Measurements from ENCODE around the gene PPP2CA.
A peak's percentile ranks its signal among the peaks of the same experiment; 100 is the strongest.
"Not testable (repeated sequence)": the region's sequence is repeated elsewhere in the genome, so short reads cannot be mapped to it uniquely, and the experiment has no call there.

PPP2CA gene

DNA sequence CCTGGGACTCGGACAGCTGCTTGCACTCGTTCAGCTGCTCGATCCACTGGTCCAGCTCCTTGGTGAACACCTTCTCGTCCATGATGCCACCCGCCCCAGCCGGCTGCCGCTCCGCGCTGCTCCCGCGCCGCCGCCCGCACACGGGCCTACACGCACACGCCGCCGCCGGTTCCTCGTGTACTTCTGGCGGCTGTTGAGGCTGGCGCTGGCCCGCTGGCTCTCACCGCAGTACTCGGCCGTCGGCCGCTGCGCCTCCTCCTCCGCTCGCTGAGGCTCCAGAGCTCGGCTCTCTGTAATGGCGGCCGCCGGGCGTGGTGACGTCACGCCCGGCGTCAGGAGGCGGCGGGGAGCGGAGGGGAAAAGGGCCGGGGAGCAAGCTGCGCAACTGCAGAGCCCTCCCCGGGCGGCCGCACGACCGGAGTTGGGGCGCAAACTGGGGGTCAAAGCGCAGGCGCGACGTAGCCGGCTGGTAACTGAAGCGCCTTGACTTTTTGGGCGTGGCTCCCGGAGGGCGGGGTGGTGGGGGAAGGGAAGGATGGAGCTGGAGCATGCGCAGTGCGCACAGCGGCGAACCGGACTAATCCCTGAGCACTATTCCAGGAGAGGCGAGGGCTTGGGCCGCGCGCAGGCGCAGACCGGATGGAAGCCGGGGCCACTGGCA, at the start of gene PPP2CA:
Gene PPP2CA, minus strand, starts transcription at position 294 of the 661 bp plus-strand sequence. Its CDS starts 212 bp downstream, at position 82.
- DNase-seq (ENCODE audit: low spot score): peak; percentile 99

GRCh38 chr5:134273642-134274395, 47.9 kb upstream of the PPP2CA start:
- no peak for DNase-seq (ENCODE audit: low spot score)

DNA sequence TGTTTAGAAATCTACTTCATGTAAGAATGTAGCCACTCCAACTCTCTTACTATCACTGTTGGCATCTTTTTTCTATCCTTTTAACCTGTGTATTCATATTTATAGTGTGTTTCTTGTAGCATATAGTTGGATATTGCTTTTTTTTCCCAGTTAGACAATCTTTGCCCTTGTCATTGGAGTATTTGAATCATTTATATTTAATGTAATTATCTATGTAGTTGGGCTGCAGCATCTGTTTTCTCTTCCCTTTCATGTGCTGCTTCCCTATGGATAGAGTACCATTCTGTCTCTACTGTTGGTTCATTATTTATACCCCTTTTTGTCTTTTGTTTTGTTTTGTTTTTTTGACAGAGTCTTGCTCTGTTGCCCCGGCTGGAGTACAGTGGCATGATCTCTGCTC, 45.2 kb upstream of the PPP2CA start:
- DNase-seq (ENCODE audit: low spot score): no peak

DNA sequence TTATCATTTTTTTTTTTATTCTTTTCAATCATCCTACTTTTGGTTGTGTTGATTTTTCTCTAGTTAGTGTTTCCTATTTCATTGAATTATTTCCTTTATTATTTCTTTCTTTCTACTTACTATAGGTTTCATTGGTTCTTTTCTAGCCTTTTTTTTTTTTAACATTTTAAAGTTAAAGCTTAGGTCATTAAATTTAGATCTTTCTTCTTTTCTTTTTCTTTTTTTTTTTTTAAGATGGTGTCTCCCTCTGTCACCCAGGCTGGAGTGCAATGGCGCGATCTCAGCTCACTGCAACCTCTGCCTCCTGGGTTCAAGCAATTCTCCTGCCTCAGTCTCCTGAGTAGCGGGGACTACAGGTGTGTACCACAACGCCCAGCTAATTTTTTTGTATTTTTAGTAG, 43.0 kb upstream of the PPP2CA start:
- no peak for DNase-seq (ENCODE audit: low spot score)

GRCh38 chr5:134268019-134268601, 42.2 kb upstream of the PPP2CA start:
- no peak for DNase-seq (ENCODE audit: low spot score)

DNA sequence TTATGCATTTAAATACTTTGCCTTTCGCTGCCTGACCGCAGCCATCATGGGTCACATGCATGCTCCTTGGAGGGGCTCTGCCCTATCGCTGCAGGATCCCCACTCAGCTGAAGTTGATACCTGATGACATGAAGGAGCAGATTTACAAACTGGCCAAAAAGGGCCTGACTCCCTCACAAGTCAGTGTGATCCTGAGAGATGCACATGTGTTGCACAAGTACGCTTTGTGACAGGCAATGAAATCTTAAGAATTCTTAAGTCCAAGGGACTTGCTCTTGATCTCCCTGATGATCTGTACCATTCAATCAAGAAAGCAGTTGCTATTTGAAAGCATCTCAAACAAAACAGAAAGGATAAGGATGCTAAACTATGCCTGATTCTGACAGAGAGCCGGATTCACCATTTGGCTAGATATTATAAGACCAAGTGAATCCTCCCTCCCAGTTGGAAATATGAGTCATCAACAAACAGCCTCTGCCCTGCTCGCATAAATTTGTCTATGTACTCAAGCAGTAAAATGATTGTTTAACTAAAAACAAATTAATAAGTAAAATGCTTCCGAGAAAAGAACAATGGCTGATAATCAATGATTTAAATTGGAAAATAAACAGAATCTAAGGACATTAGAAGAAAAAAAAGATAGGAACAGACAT, 41.6 kb upstream of the PPP2CA start:
- no peak for DNase-seq (ENCODE audit: low spot score)

DNA sequence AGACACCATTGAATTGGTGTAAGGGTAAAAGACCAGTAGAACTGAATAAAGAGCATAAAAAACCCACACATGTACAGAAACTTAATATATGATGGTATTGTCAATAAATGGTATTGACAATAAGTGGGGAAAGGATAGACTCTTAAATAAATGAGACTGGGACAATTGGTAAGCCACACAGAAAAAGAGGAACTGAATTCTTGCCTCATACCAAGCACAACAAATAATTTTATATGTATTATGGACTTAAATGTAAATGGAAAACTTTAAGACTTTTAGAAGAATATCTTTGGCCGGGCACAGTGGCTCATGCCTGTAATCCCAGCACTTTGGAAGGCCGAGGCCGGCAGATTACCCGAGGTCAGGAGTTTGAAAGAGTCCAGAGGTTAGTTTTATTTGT, 37.9 kb upstream of the PPP2CA start:
- DNase-seq (ENCODE audit: low spot score): no peak

DNA sequence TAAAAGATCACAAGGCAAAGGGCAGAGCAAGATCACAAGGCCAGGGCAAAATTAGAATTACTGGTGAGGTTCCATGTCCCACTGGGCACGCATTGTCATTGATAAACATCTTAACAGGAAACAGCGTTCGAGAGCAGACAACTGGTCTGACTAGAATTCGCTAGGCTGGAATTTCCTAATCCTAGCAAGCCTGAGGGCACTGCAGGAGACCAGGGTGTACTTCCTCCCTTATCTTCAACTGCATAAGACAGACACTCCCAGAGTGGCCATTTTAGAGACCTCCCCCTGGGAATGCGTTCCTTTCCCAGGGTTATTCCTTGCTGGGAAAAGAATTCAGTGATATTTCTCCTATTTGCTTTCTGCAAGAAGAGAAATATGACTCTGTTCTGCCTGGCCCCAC, 36.8 kb upstream of the PPP2CA start:
- DNase-seq (ENCODE audit: low spot score): not testable (repeated sequence)

DNA sequence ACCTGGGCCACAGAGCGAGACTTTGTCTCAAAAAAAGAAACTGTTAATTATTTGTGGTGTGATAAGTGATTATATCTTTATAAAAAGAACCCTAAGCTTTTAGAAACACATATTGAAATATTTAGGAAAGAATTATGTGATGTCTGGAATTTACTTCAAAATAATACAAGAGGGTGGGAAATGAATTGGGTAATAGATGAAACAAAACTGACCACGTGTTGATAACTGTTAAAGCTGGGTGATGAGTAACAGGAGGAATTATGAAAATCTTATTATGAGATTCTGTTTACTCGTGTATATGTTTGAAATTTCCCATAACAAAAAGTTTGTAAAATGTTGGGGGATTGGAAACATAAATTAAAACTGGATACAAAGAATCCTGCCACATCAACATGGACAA, 33.0 kb upstream of the PPP2CA start:
- DNase-seq (ENCODE audit: low spot score): no peak

DNA sequence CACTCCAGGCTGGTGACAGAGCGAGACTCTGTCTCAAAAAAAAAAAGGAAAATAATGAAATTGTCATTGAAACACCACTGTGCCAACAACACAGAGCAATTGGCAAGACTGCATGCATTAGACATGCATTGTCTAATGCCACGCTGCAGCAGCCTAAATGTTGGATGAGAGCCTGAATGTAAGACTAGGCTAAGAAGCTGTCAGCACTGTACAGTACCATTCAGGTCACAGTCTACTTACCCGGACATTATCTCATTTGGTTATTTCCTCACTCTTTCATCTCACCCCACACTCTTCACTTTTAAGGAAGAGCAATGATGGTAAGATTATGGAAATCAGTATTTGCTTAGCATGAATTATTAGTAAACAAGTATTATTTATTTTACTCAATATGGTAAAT, 31.3 kb upstream of the PPP2CA start:
- no peak for DNase-seq (ENCODE audit: low spot score)

GRCh38 chr5:134255418-134256150, 29.7 kb upstream of the PPP2CA start:
- no peak for DNase-seq (ENCODE audit: low spot score)

- DNase-seq (ENCODE audit: low spot score): not testable (repeated sequence)
These were observed 27.7 kb upstream of the PPP2CA start for GRCh38 chr5:134253368-134254153.

DNA sequence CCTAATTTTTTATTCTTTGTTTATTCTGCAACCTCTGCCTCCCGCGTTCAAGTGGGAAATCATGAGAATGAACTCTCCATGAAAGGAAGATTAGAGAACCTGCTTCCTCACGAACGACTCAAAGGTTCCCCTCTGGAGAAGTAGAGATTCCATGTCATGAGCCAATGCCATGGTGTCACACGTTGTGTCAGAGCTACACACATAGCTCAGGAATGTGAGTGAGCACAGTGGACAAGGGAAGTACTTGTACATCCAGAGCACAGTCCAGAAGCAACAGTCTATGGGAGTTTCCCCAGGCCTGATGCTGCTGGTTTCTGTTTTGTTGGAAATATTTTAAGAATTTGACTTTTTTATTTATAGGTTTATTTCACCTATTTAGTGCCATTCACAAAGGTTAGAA, 26.8 kb upstream of the PPP2CA start:
- DNase-seq (ENCODE audit: low spot score): no peak

DNA sequence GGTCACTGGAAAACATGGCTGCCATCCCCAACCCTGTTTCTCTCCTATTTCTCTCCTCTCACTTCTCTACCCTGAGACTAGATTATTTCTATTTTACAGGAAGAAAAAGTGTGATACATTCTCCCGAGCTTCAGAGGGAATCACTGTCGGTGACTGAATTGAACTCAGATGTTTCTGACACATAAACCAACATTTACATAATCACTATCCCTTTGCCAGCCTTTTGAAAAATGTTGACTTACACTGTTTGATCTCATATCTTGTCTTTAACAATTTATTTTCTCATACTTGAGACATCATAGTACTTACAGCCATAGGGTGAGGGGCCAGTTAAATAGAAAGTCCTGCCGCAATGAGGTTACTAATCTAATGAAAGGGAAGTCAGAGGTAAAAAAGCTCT, 25.1 kb upstream of the PPP2CA start:
- DNase-seq (ENCODE audit: low spot score): no peak

DNA sequence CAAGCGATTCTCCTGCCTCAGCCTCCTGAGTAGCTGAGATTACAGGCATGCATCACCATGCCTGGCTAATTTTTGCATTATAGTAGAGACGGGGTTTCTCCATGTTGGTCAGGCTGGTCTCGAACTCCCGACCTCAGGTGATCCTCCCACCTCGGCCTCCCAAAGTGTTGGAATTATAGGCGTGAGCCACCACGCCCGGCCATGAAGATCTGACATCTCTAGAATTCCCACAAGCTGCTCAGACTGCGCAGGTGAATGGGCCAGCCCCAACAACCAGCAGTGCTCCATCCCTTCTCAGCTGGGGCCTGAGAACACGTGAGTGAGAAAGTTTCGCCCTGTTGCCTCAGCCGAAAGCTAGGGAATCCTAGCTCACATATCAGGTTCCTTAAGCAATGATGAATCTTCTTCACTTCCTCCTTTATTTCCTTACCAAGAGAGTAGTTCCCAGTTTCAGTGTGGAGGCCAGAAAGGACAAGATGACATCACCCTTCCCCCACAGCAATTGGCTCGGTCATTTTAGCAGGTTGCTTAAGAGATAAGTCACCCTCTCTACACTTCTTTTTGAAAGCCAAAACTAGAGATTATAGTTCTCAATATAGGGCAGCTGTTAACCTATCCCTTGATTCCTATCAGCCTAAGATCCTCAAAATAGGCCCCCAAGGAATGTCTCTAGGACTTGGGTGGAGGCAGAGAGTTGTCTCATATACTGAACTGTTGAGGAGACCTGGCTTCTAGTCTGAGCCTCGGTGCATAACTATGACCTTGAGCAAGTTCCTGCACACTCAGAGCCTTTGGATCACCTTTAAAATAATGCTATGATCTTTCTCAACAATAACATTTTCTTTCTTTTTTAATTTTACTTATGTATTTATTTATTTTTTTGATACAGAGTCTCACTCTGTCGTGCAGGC, 23.9 kb upstream of the PPP2CA start:
- DNase-seq (ENCODE audit: low spot score): peak; percentile 83

DNA sequence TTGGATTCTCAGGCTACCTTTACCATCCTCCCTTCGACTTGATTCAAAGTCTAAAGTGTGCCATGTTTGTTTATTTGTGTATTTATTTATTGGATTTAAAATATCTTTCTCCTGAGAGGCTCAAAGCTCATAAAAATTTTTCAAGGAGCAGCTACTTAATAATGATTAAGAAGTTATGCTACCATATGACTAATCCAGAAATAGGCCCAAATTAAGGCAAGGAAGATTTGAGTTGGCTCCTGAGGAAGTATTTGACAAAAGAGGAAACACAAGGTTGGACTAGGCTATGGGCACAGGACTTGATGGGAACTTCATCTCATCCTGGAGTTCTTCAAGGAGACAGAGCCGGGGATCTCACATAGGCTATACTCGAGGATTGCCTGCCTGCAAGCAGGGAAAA, 22.4 kb upstream of the PPP2CA start:
- DNase-seq (ENCODE audit: low spot score): no peak

- no peak for DNase-seq (ENCODE audit: low spot score)
These were observed 21.8 kb upstream of the PPP2CA start for GRCh38 chr5:134247428-134248224.

DNA sequence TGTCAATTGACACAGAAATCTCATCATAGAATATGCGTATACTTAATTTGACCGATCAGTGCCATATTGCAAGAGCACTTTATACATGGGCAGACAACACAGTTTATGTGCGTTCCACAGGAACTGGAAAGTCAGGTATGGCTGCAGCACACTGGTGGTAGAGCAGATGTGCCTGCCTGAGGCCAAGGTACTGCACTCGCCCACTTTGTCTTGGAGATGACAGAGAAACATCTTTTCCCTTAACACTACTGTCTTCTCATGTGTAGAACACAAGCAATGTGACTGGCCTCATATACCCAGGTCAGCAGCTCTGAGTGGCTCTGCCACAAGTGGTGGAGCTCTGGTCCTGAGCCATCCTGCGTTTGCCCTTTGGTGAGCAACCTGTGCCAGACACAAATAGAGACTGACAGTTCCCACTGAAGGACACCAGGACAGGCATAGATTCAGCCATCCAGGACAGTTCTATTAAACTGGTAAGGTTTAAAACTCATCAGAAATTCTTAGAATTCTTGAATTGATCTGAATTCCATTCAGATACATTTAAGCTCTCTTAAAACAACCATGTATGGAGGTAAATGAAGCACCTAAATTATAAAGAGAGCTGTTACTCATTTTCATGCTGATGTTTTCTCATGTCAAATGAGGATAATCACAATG, 21.0 kb upstream of the PPP2CA start:
- DNase-seq (ENCODE audit: low spot score): no peak

- no peak for DNase-seq (ENCODE audit: low spot score)
These were observed 19.8 kb upstream of the PPP2CA start for GRCh38 chr5:134245692-134246091.
